ENCODE measurements around the gene AHDC1. TPM values are rescaled to one million over a fixed set of nuclear protein-coding genes. Genes with fewer than 3 reads are reported as not detected.

AHDC1 gene
- total and polyA plus RNA-seq, 2 donors (not counting 3 experiments of a cell fraction or from before 2014, with no cell fraction given): 7.0 to 32.1 TPM

GRCh38 chr1:27605300-27605766, 1.4 kb upstream of the AHDC1 start:
- CTCF ChIA-PET: interaction anchor here (0.6 to 15.8 kb wide), 20 partner anchors 11 to 309 kb away, joined by 3 to 455 read pairs (median 6); no protein-coding TSS in a partner anchor
- no peak overlapping the region for H3K27ac ChIP-seq (ENCODE audit: insufficient read depth, low read depth, low read length)
- peaks cover 2 to 5% of the 10 kb centered on the region in 2 experiments for H3K27me3 ChIP-seq (ENCODE audit: control insufficient read depth in 2 of 2, insufficient read depth in 2 of 2, low read length in 2 of 2)
- no TSS peak for BruUV-seq (replicated peaks)
- FAIRE-seq: no peak
- H2AFZ ChIP-seq (ENCODE audit: low read depth, low read length): no peak overlapping the region
- H3K4me1 ChIP-seq (ENCODE audit: control insufficient read depth, extremely low read depth, insufficient read depth, low read length): peaks cover 11% of the 10 kb centered on the region
- no peak for DNase-seq (ENCODE audit: low read depth, low spot score)
- intact Hi-C loops (cut with micrococcal nuclease): no loop called here
- POLR2A ChIA-PET: interaction anchor here (0.5 kb wide), 1 partner anchor 629 kb away, joined by 3 read pairs; no protein-coding TSS in a partner anchor
- H3K9ac ChIP-seq (replicated peaks; ENCODE audit: extremely low read depth, insufficient read depth, low read length): no peak overlapping the region
- H3K79me2 ChIP-seq (ENCODE audit: control insufficient read depth, insufficient read depth, low read length): peaks cover 8% of the 10 kb centered on the region
- H3K4me2 ChIP-seq (ENCODE audit: insufficient read depth, low read length): no peak overlapping the region
- dilution Hi-C loops (cut with MboI; ENCODE audit: extremely low pct_ligation_motif_present, low sequenced_read_pairs): no loop called here
- H3K4me3 ChIP-seq (replicated peaks in 1 of 3; ENCODE audit: insufficient read depth in 1 of 3, low read depth in 1 of 3, low read length in 3 of 3): no peak overlapping the region
- H3K9me3 ChIP-seq (replicated peaks; ENCODE audit: control insufficient read depth, insufficient read depth, low read length): no peaks in the 10 kb centered on the region
- H3K36me3 ChIP-seq (ENCODE audit: control insufficient read depth in 2 of 2, extremely low read depth in 1 of 2, insufficient read depth in 2 of 2, low read length in 2 of 2): no peaks in the 10 kb centered on the region
- H4K20me1 ChIP-seq (replicated peaks; ENCODE audit: control insufficient read depth, extremely low read depth, insufficient read depth, low read length): no peaks in the 10 kb centered on the region
- no peaks in the 10 kb centered on the region for H3K9me1 ChIP-seq (replicated peaks; ENCODE audit: control insufficient read depth, extremely low read depth, insufficient read depth, low read length)
- TF ChIP-seq GATA2 (IDR thresholded peaks at IDR 0.05; ENCODE audit: insufficient read depth, insufficient read length, low read depth, low read length): no peak
- no peak for TF ChIP-seq CTCF (IDR thresholded peaks at IDR 0.05; ENCODE audit: extremely low read depth in 1 of 2, insufficient read depth in 1 of 2, low read depth in 1 of 2, low read length in 2 of 2)
- no peak for TF ChIP-seq JUN (IDR thresholded peaks at IDR 0.05; ENCODE audit: borderline replicate concordance, insufficient read depth, insufficient read length, low read depth)
- TF ChIP-seq POLR2A (IDR thresholded peaks at IDR 0.05; ENCODE audit: low read depth, low read length): no peak
- no peak for TF ChIP-seq EZH2 (IDR thresholded peaks at IDR 0.05; ENCODE audit: borderline replicate concordance, low read depth, low read length, severe bottlenecking)
- TF ChIP-seq, protein P1, sequence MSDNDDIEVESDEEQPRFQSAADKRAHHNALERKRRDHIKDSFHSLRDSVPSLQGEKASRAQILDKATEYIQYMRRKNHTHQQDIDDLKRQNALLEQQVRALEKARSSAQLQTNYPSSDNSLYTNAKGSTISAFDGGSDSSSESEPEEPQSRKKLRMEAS (IDR thresholded peaks at IDR 0.05; ENCODE audit: insufficient read depth, insufficient read length): no peak
- no peak for TF ChIP-seq FOS (IDR thresholded peaks at IDR 0.05; ENCODE audit: borderline replicate concordance, insufficient read depth, low read length)
- TF ChIP-seq POLR2AphosphoS5 (IDR thresholded peaks at IDR 0.05; ENCODE audit: insufficient read depth, low read depth, low read length): no peak
- no peak for TF ChIP-seq MYC (IDR thresholded peaks at IDR 0.05; ENCODE audit: low read depth, low read length)
